KMS-11 (cell line): Measurements from ENCODE around the gene EMP3.

Source experiments
- H2AFZ ChIP-seq: fragments of 200-600 bp; sonication (generic); 2 replicates; pipeline ENCODE4 v1.6.1; 2016; ENCODE audit warnings: antibody characterized with exemption, mixed run types, low read depth
- H3K27ac ChIP-seq: fragments of 200-600 bp; sonication (generic); 2 replicates; pipeline ENCODE4 v1.6.1; 2016; ENCODE audit warnings: mild to moderate bottlenecking, mixed run types
- H3K27me3 ChIP-seq: fragments of 200-600 bp; sonication (generic); 2 replicates; pipeline ENCODE4 v1.6.1; 2017; ENCODE audit warnings: mild to moderate bottlenecking, low read depth, mixed run types, moderate library complexity; ENCODE audit not compliant: insufficient read depth
- H3K36me3 ChIP-seq: fragments of 200-600 bp; sonication (generic); 2 replicates; pipeline ENCODE4 v1.6.1; 2017; ENCODE audit warnings: mild to moderate bottlenecking, mixed run types; ENCODE audit not compliant: insufficient read depth
- H3K4me1 ChIP-seq: fragments of 200-600 bp; sonication (generic); 2 replicates; pipeline ENCODE4 v1.6.1; 2016; ENCODE audit warnings: mild to moderate bottlenecking, low read depth, mixed run types; ENCODE audit not compliant: poor library complexity, severe bottlenecking
- H3K4me2 ChIP-seq: fragments of 200-600 bp; sonication (generic); 2 replicates; pipeline ENCODE4 v1.7.0; 2016; ENCODE audit warnings: mild to moderate bottlenecking, mixed run types
- H3K4me3 ChIP-seq: fragments of 200-600 bp; sonication (generic); IDR thresholded peaks from 2 replicates; pipeline ENCODE4 v1.6.1; 2017; ENCODE audit warnings: low read depth, low read length, mixed read lengths; ENCODE audit not compliant: insufficient read depth
- H3K79me2 ChIP-seq: fragments of 200-600 bp; sonication (generic); 2 replicates; pipeline ENCODE4 v1.6.1; 2016; ENCODE audit warnings: low read depth, mixed run types; ENCODE audit not compliant: insufficient read depth
- H3K9ac ChIP-seq: fragments of 200-600 bp; sonication (generic); 2 replicates; pipeline ENCODE4 v1.6.1; 2016; ENCODE audit warnings: mild to moderate bottlenecking, mixed run types
- H4K20me1 ChIP-seq: fragments of 200-600 bp; sonication (generic); 2 replicates; pipeline ENCODE4 v1.6.1; 2016; ENCODE audit warnings: mild to moderate bottlenecking, mixed run types; ENCODE audit not compliant: insufficient read depth
- CTCF ChIP-seq: fragments of 200-600 bp; sonication (generic); conservative IDR thresholded peaks from 2 replicates; pipeline ENCODE4 v1.6.1; 2017; ENCODE audit warnings: low read depth, mild to moderate bottlenecking, antibody characterized with exemption, low read length, moderate library complexity, mixed read lengths

The EMP3 gene

GRCh38 chr19:48330012-48330681 lies 4.8 kb downstream of the EMP3 start:
- Histone ChIP-seq H3K27ac (no peak overlapping the region), H3K4me1 (peaks cover 41% of the 10 kb centered on the region), H3K36me3 (no peaks in the 10 kb centered on the region), H3K4me2 (no peak overlapping the region; the same call in 1 of the 2 replicates), H3K27me3 (no peaks in the 10 kb centered on the region), H2AFZ (no peak overlapping the region), H4K20me1 (no peaks in the 10 kb centered on the region), H3K9ac (no peak overlapping the region; the same call in 1 of the 2 replicates), H3K79me2 (peaks cover 13% of the 10 kb centered on the region; the same call in 1 of the 2 replicates), H3K4me3 (no peak overlapping the region)
- TF ChIP-seq CTCF: no peak

GRCh38 chr19:48332351-48332661 lies 7.0 kb downstream of the EMP3 start:
- H3K4me1 ChIP-seq: peaks cover 26% of the 10 kb centered on the region

GRCh38 chr19:48332662-48333466 lies 7.5 kb downstream of the EMP3 start:
- Histone ChIP-seq H3K9ac (peak overlapping the region; percentile 82; the same call in 1 of the 2 replicates), H3K27me3 (no peaks in the 10 kb centered on the region), H3K4me1 (peaks cover 26% of the 10 kb centered on the region), H2AFZ (peak overlapping the region; percentile 32), H3K4me2 (peak overlapping the region; percentile 79), H4K20me1 (no peaks in the 10 kb centered on the region), H3K36me3 (no peaks in the 10 kb centered on the region), H3K4me3 (no peak overlapping the region), H3K27ac (peak overlapping the region; percentile 74), H3K79me2 (no peaks in the 10 kb centered on the region)
- TF ChIP-seq CTCF: no peak

More at GRCh38 chr19:48332351-48332661, 7.0 kb downstream of the EMP3 start:
- H3K79me2 ChIP-seq: 0 out of 2 replicates have a peak, but pooled peaks cover under 1% of the 10 kb centered on the region
- no peaks in the 10 kb centered on the region for H4K20me1 ChIP-seq
- no peak overlapping the region for H3K9ac ChIP-seq
- no peaks in the 10 kb centered on the region for H3K36me3 ChIP-seq
- H2AFZ ChIP-seq: peak overlapping the region; percentile 32; the same call in 1 of the 2 replicates
- peak overlapping the region; percentile 79 for H3K4me2 ChIP-seq
- TF ChIP-seq CTCF: no peak
- H3K27ac ChIP-seq: peak overlapping the region; percentile 48
- no peak overlapping the region for H3K4me3 ChIP-seq
- H3K27me3 ChIP-seq: no peaks in the 10 kb centered on the region

- Histone ChIP-seq H3K27ac (peak overlapping the region; percentile 74), H3K9ac (peak overlapping the region; percentile 82), H3K27me3 (no peaks in the 10 kb centered on the region), H3K4me2 (peak overlapping the region; percentile 79), H3K4me1 (peaks cover 26% of the 10 kb centered on the region), H4K20me1 (no peaks in the 10 kb centered on the region), H3K79me2 (no peaks in the 10 kb centered on the region), H2AFZ (peak overlapping the region; percentile 80), H3K4me3 (no peak overlapping the region), H3K36me3 (no peaks in the 10 kb centered on the region)
- TF ChIP-seq CTCF: peak; percentile 77
These were observed 8.4 kb downstream of the EMP3 start for GRCh38 chr19:48333467-48334384.
